ENCODE data around the gene TRABD2B. TPM values are rescaled to one million over a fixed set of nuclear protein-coding genes. Genes with fewer than 3 reads are reported as not detected.

TRABD2B gene
- total and polyA plus RNA-seq, 11 donors = 0.31 to 1.1 (median 0.80) TPM

DNA sequence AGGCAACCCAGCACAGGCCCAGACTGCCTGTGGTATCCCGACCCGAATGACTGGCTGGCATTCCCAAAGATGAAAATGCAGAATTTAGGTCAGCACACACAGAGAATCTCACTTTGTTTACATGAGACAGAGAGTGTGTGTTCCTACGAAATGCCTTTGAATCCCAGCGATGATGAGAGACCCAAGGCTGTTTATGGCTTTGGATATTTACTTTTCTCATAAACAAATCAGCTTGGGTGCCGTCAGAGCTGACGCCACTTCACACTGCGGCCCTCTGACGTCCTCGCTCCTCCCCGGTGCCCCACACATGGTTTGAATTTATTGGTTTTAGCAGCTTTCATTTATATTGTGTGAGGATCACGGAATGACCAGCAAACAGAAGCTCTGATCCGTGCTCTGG lies 18.7 kb downstream of the TRABD2B start:
- no peak overlapping the region for H3K4me3 ChIP-seq
- WGBS, 4 donors = 89 to 92% (median 92%) methylated on average over 12 of the region's 12 CpGs
- no peaks in the 10 kb centered on the region for H3K4me1 ChIP-seq
- DNase-seq = no peak
- intact Hi-C loops (cut with DNase I) = no loop called here
- H3K27ac ChIP-seq = no peak overlapping the region
- no peaks in the 10 kb centered on the region for H3K36me3 ChIP-seq
- peaks cover 0 to 2% (median 0%) of the 10 kb centered on the region in 9 donors for H3K27me3 ChIP-seq
- ATAC-seq = no peak
- no peaks in the 10 kb centered on the region for H3K9me3 ChIP-seq
- TF ChIP-seq POLR2A (IDR thresholded peaks at IDR 0.05) = no peak
- TF ChIP-seq CTCF (IDR thresholded peaks at IDR 0.05) = no peak

DNA sequence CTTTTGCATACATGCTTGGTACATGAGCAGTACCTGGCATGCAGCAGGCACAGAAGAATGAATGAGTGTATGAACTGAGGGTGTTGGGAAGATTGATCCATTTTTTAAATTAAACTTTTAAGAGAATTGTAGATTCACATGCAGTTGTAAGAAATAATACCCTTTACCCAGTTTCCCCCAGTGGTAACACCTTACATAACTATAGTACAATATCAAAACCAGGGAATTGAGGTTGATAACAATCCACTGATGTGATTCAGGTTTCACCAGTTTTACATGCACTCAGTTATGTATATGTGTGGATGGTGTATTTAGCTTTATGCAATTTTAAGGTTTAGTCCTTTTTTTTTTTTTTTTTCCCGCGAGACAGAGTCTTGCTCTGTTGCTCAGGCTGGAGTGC lies 20.5 kb downstream of the TRABD2B start:
- intact Hi-C loops (cut with DNase I) = no loop called here

DNA sequence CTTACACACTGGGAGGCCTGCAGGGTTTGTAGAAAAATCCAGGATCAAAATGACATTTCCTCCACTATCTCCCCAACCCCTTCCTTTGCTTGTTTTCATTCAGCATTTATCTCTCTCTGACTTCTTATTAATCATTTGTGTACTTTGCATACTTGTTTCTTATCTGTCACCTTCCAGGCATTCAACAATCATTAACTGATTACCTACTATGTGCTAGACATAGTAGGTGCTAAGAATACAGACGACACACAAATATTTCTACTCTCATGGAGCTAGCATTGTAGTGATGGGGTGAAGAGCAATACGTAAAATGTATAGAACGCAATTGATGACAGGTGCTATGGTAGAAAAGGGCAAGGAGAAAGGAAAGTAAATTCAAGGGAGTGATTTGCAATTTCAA lies 20.9 kb downstream of the TRABD2B start:
- TF ChIP-seq CTCF (IDR thresholded peaks at IDR 0.05) = no peak
- no peak for TF ChIP-seq POLR2A (IDR thresholded peaks at IDR 0.05)
- Histone ChIP-seq H3K27me3 (no peaks in the 10 kb centered on the region), H3K36me3 (no peaks in the 10 kb centered on the region), H3K27ac (no peak overlapping the region), H3K9me3 (no peaks in the 10 kb centered on the region), H3K4me3 (no peak overlapping the region), H3K4me1 (peaks cover 0 to 3% (median 0%) of the 10 kb centered on the region in 12 donors)
- intact Hi-C loops (cut with DNase I) = no loop called here
- DNase-seq (no peak), ATAC-seq (no peak)
- WGBS, 4 donors = 64 to 80% (median 73%) methylated on average over 3 of the region's 3 CpGs

More for the DNA sequence above, 20.5 kb downstream of the TRABD2B start:
- no peak overlapping the region for H3K4me3 ChIP-seq
- WGBS, 4 donors = 86 to 98% (median 89%) methylated on average over 2 of the region's 2 CpGs
- ATAC-seq (no peak), DNase-seq (no peak)
- H3K4me1 ChIP-seq = no peaks in the 10 kb centered on the region
- no peaks in the 10 kb centered on the region for H3K9me3 ChIP-seq
- no peak overlapping the region for H3K27ac ChIP-seq
- no peaks in the 10 kb centered on the region for H3K27me3 ChIP-seq
- TF ChIP-seq CTCF (IDR thresholded peaks at IDR 0.05) (no peak), POLR2A (IDR thresholded peaks at IDR 0.05) (no peak)
- H3K36me3 ChIP-seq = no peaks in the 10 kb centered on the region

DNA sequence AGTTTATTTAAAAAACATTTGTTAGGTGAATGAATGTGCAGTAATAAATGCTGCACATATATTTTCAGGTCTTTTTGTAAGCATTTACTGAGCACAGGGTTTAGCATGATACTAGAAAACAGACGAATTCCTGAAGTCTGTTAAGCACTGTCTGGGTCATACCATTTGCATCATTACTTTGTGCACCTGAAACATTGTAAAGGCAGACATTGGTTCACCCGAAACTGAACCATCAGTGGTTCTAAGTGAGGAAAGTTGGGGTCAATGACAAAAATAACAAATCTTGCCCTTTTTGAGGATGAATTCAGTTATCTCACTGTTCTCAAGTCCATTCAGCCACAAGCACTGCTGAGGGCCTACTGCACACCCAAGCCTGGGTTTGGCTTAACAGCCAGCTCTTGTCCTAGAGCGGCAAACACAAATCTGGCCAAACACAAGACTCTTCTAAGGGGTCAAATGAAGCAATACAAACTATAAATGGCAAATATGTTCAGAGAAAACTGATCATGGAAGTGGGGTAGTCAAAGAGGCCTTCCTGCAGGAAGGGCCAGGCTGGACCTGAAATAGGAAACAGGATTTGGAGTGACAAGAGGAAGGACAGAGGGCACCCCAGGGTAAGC lies 21.8 kb downstream of the TRABD2B start:
- H3K27ac ChIP-seq = no peak overlapping the region
- ATAC-seq = no peak
- H3K4me3 ChIP-seq = no peak overlapping the region
- no peaks in the 10 kb centered on the region for H3K27me3 ChIP-seq
- intact Hi-C loops (cut with DNase I) = no loop called here
- TF ChIP-seq POLR2A (IDR thresholded peaks at IDR 0.05) = no peak
- no peak for TF ChIP-seq CTCF (IDR thresholded peaks at IDR 0.05)
- H3K4me1 ChIP-seq = peaks cover 0 to 5% (median 0%) of the 10 kb centered on the region in 12 donors
- no peaks in the 10 kb centered on the region for H3K9me3 ChIP-seq
- DNase-seq = no peak
- no peaks in the 10 kb centered on the region for H3K36me3 ChIP-seq
- 72 to 78% (median 76%) methylated on average over 3 of the region's 3 CpGs for WGBS, 4 donors
